OCI-LY3 (cell line): ENCODE data around the gene ZNF277.

Experiments
- H2AFZ ChIP-seq: fragments of 200-600, 300-600 bp; shearing (Covaris generic); 2 replicates; pipeline ENCODE4 v1.6.0; 2014; ENCODE audit warnings: antibody characterized with exemption, low read depth, low read length
- H3K27ac ChIP-seq: fragments of 200-600, 300-600 bp; sonication (generic); 2 replicates; pipeline ENCODE4 v1.5.1; 2014; ENCODE audit warnings: mild to moderate bottlenecking, low read length, moderate library complexity, mixed read lengths
- H3K27me3 ChIP-seq: fragments of 200-600, 300-600 bp; sonication (generic); 2 replicates; pipeline ENCODE4 v1.6.1; 2014; ENCODE audit warnings: low read depth, low read length, mixed read lengths
- H3K36me3 ChIP-seq: fragments of 200-600, 300-600 bp; sonication (generic); replicated peaks from 2 replicates; pipeline ENCODE3; 2014; ENCODE audit warnings: low read depth, low read length, mixed read lengths
- H3K4me1 ChIP-seq: fragments of 300-600, 200-600 bp; sonication (generic); 2 replicates; pipeline ENCODE4 v1.6.1; 2014; ENCODE audit warnings: low read length, mixed read lengths
- H3K4me2 ChIP-seq: fragments of 200-600, 300-600 bp; sonication (generic); 2 replicates; pipeline ENCODE4 v1.6.1; 2014; ENCODE audit warnings: low read length, mixed read lengths
- H3K4me3 ChIP-seq: fragments of 300-600, 200-600 bp; sonication (generic); 2 replicates; pipeline ENCODE4 v1.5.1; 2014; ENCODE audit warnings: antibody characterized with exemption, mild to moderate bottlenecking, low read length, moderate library complexity
- H3K79me2 ChIP-seq: fragments of 300-600, 200-600 bp; shearing (Covaris generic); 2 replicates; pipeline ENCODE4 v1.6.1; 2014; ENCODE audit warnings: mild to moderate bottlenecking, low read length, mixed read lengths
- H3K9ac ChIP-seq: fragments of 300-600, 200-600 bp; shearing (Covaris generic); 2 replicates; pipeline ENCODE4 v1.6.0; 2014; ENCODE audit warnings: mild to moderate bottlenecking, low read length, moderate library complexity
- H3K9me3 ChIP-seq: fragments of 200-600, 300-600 bp; shearing (Covaris generic); 2 replicates; pipeline ENCODE4 v1.6.1; 2014; ENCODE audit warnings: low read length, mixed read lengths; ENCODE audit not compliant: insufficient read depth
- H4K20me1 ChIP-seq: fragments of 200-600, 300-600 bp; sonication (generic); 2 replicates; pipeline ENCODE4 v1.6.1; 2016; ENCODE audit warnings: low read length, mixed read lengths; ENCODE audit not compliant: insufficient read depth
- EZH2phosphoT487 ChIP-seq: fragments of 200-600 bp; shearing (Covaris generic); IDR thresholded peaks from 2 replicates; pipeline ENCODE4 v1.6.1; 2018; ENCODE audit warnings: antibody characterized with exemption, mixed run types, low read depth
- TF ChIP-seq, protein P1 (sequence below): fragments of 200-600, 300-600 bp; sonication (generic); IDR thresholded peaks from 2 replicates; pipeline ENCODE4 v1.5.1; 2014; ENCODE audit warnings: antibody characterized with exemption, low read length, low read depth

The ZNF277 gene

GRCh38 chr7:112212571-112212970 is 6.1 kb downstream of the ZNF277 start:
- Histone ChIP-seq H3K4me2 (no peak overlapping the region), H3K27me3 (no peaks in the 10 kb centered on the region), H3K9ac (no peak overlapping the region), H4K20me1 (peaks cover 14% of the 10 kb centered on the region), H3K27ac (no peak overlapping the region), H3K79me2 (peaks cover 9% of the 10 kb centered on the region), H3K4me1 (peaks cover 2% of the 10 kb centered on the region; the same call in 1 of the 2 replicates), H3K9me3 (no peaks in the 10 kb centered on the region), H3K36me3 (no peaks in the 10 kb centered on the region), H3K4me3 (no peak overlapping the region), H2AFZ (no peak overlapping the region)
- TF ChIP-seq, protein P1, sequence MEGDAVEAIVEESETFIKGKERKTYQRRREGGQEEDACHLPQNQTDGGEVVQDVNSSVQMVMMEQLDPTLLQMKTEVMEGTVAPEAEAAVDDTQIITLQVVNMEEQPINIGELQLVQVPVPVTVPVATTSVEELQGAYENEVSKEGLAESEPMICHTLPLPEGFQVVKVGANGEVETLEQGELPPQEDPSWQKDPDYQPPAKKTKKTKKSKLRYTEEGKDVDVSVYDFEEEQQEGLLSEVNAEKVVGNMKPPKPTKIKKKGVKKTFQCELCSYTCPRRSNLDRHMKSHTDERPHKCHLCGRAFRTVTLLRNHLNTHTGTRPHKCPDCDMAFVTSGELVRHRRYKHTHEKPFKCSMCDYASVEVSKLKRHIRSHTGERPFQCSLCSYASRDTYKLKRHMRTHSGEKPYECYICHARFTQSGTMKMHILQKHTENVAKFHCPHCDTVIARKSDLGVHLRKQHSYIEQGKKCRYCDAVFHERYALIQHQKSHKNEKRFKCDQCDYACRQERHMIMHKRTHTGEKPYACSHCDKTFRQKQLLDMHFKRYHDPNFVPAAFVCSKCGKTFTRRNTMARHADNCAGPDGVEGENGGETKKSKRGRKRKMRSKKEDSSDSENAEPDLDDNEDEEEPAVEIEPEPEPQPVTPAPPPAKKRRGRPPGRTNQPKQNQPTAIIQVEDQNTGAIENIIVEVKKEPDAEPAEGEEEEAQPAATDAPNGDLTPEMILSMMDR: no peak
- no peak for TF ChIP-seq EZH2phosphoT487

DNA sequence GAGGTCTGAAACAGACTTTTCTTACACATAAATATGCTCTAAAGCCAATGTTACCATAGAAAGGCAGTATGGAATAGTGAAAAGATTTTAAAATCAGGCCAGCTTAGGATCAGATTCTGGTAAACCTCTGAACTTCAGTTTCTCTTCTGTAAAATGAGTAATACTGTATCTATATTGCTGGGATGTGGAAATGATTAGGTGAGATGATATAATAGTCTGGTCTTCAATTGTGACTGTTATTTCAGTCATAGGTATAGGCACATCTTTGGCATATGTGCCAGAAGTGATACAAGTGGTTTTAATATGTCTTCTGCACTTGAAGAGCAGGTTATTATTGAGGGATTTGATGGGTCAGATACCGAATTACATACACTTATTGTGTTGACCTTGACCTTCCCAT is 7.2 kb downstream of the ZNF277 start:
- TF ChIP-seq, protein P1: no peak
- TF ChIP-seq EZH2phosphoT487: no peak
- Histone ChIP-seq H3K27me3 (no peaks in the 10 kb centered on the region), H4K20me1 (peaks cover 14% of the 10 kb centered on the region), H3K9ac (no peak overlapping the region), H2AFZ (no peak overlapping the region), H3K79me2 (peaks cover 4% of the 10 kb centered on the region; the same call in 1 of the 2 replicates), H3K36me3 (no peaks in the 10 kb centered on the region), H3K4me1 (no peaks in the 10 kb centered on the region), H3K4me2 (no peak overlapping the region), H3K4me3 (no peak overlapping the region), H3K27ac (no peak overlapping the region), H3K9me3 (no peaks in the 10 kb centered on the region)

- Histone ChIP-seq H3K4me2 (no peak overlapping the region), H3K79me2 (no peaks in the 10 kb centered on the region; the same call in 1 of the 2 replicates), H3K36me3 (no peaks in the 10 kb centered on the region), H3K9me3 (no peaks in the 10 kb centered on the region), H3K4me3 (no peak overlapping the region), H3K27me3 (no peaks in the 10 kb centered on the region), H4K20me1 (peaks cover 14% of the 10 kb centered on the region), H2AFZ (no peak overlapping the region), H3K9ac (no peak overlapping the region), H3K4me1 (no peaks in the 10 kb centered on the region), H3K27ac (no peak overlapping the region)
- TF ChIP-seq, protein P1: no peak
- TF ChIP-seq EZH2phosphoT487: no peak
Observed at GRCh38 chr7:112214268-112214667, 7.8 kb downstream of the ZNF277 start.

- H3K9ac ChIP-seq: no peak overlapping the region
- H3K79me2 ChIP-seq: peaks cover 4% of the 10 kb centered on the region; the same call in 1 of the 2 replicates
- peaks cover 14% of the 10 kb centered on the region for H4K20me1 ChIP-seq
- H3K27me3 ChIP-seq: no peaks in the 10 kb centered on the region
- no peak overlapping the region for H3K27ac ChIP-seq
- H3K36me3 ChIP-seq: no peaks in the 10 kb centered on the region
- TF ChIP-seq, protein P1: no peak
- no peak for TF ChIP-seq EZH2phosphoT487
- H3K4me3 ChIP-seq: no peak overlapping the region
- H3K4me2 ChIP-seq: no peak overlapping the region
- H2AFZ ChIP-seq: no peak overlapping the region
- H3K9me3 ChIP-seq: no peaks in the 10 kb centered on the region
- H3K4me1 ChIP-seq: no peaks in the 10 kb centered on the region
Observed at GRCh38 chr7:112214883-112215282, 8.4 kb downstream of the ZNF277 start.
